Activated CD8-positive, alpha-beta T cell treated with anti-CD3 and anti-CD28 coated beads for 36 hours (primary cell): ENCODE measurements around the gene PPIG. TPM values are rescaled to one million over a fixed set of nuclear protein-coding genes. Genes with fewer than 3 reads are reported as not detected.
A peak's percentile ranks its signal among the peaks of the same experiment; 100 is the strongest.

Experiments
- ATAC-seq: fragments of 200-7000 bp; cut with Tn5 transposase; one replicate; pipeline ENCODE4 v1.10.0; 2021; ENCODE audit warnings: mild to moderate bottlenecking, moderate library complexity
- CTCF ChIA-PET: fragments of 350-600 bp; sonication (Branson Sonifier 250); formaldehyde crosslinking; loops from one replicate; lab custom pipeline; 2021; ENCODE audit warnings: antibody characterized with exemption; lab: Charles Lee
- POLR2A ChIA-PET: fragments of 350-600 bp; sonication (Branson Sonifier 250); formaldehyde crosslinking; loops from one replicate; lab custom pipeline; 2021; ENCODE audit warnings: antibody characterized with exemption; lab: Charles Lee
- DNase-seq: peaks from one replicate; pipeline ENCODE4 v3.0.0-alpha.2; 2020
- H3K27ac Mint-ChIP-seq: one replicate; pipeline ENCODE4 v1.8.0; 2021; ENCODE audit warnings: mild to moderate bottlenecking, mixed read lengths
- H3K27me3 Mint-ChIP-seq: one replicate; pipeline ENCODE4 v1.8.0; 2021; ENCODE audit warnings: mixed read lengths
- H3K36me3 Mint-ChIP-seq: one replicate; pipeline ENCODE4 v1.8.0; 2021; ENCODE audit warnings: low read depth, mixed read lengths
- H3K4me1 Mint-ChIP-seq: one replicate; pipeline ENCODE4 v1.8.0; 2021; ENCODE audit warnings: low read depth, mixed read lengths
- H3K4me3 Mint-ChIP-seq: one replicate; pipeline ENCODE4 v1.8.0; 2021; ENCODE audit warnings: mild to moderate bottlenecking, moderate library complexity, mixed read lengths
- H3K9me3 Mint-ChIP-seq: one replicate; pipeline ENCODE4 v1.8.0; 2021; ENCODE audit warnings: mixed read lengths
- intact Hi-C: fragments of 100-400 bp; cut with micrococcal nuclease; formaldehyde crosslinking; loops from one replicate; pipeline ENCODE4 v1.10.0; 2022
- total RNA-seq, 2 experiments: library from RNA; stranded (reverse); gene quantifications; one replicate each; pipeline ENCODE4 v1.2.3, GENCODE V29; 2021
- TF ChIP-seq, protein P1 (sequence below): fragments of 200-600 bp; IDR thresholded peaks from one replicate; pipeline ENCODE4 v1.8.0; 2022; ENCODE audit warnings: antibody characterized with exemption, mild to moderate bottlenecking

Gene PPIG
- total RNA-seq, 2 experiments from 2014 or later, result 54.9 to 62.0 TPM

DNA sequence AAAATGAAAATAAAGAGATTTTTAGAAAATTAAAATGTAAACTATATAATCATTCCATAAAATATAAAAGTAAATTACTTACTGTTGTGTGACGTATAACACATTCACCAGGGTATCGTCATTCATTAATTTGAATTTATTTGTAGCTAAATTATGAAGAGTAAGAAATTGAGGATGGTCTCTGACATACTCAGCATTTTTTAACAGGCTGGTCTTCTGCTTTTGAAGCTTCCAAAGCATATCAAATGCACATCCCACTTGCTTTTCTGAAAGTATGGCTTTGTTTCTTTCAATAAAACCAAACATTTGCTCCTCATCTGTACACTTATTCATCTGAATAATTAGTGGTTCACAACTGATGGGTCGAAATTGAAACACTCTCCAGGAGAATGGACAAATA is 12.6 kb upstream of the PPIG start:
- no peak overlapping the region for H3K4me3 Mint-ChIP-seq

DNA sequence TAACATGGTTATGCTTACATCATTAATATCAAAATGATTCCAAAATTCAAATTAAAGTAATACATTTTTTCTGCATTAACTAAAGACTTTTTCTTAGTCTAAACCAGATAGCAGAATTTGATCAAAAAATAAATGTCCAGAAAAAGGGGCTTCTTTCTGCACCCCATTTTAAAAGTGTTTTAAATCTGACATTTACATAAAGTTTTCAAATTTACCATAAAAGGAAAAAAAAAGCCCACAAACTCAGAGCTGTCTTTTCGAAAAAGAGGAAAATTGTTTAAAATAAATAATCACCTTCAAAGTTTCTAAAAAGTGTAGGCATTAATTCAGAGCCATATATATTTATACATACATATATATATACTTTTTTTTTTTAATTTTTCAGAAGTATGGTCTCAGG is 12.0 kb upstream of the PPIG start:
- H3K9me3 Mint-ChIP-seq, result no peaks in the 10 kb centered on the region
- CTCF ChIA-PET, result interaction anchor here (2.0 kb wide), 1 partner anchor 10 kb away, joined by 5 read pairs; no protein-coding TSS in a partner anchor
- POLR2A ChIA-PET, result interaction anchor here (0.7 to 1.8 kb wide), 4 partner anchors 9 to 208 kb away, joined by 3 to 5 read pairs (median 4); no protein-coding TSS in a partner anchor
- DNase-seq (no peak), ATAC-seq (no peak)
- H3K4me3 Mint-ChIP-seq, result no peak overlapping the region
- intact Hi-C loops, result no loop called here
- TF ChIP-seq, protein P1, sequence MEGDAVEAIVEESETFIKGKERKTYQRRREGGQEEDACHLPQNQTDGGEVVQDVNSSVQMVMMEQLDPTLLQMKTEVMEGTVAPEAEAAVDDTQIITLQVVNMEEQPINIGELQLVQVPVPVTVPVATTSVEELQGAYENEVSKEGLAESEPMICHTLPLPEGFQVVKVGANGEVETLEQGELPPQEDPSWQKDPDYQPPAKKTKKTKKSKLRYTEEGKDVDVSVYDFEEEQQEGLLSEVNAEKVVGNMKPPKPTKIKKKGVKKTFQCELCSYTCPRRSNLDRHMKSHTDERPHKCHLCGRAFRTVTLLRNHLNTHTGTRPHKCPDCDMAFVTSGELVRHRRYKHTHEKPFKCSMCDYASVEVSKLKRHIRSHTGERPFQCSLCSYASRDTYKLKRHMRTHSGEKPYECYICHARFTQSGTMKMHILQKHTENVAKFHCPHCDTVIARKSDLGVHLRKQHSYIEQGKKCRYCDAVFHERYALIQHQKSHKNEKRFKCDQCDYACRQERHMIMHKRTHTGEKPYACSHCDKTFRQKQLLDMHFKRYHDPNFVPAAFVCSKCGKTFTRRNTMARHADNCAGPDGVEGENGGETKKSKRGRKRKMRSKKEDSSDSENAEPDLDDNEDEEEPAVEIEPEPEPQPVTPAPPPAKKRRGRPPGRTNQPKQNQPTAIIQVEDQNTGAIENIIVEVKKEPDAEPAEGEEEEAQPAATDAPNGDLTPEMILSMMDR, result no peak
- H3K27me3 Mint-ChIP-seq, result no peaks in the 10 kb centered on the region
- no peak overlapping the region for H3K27ac Mint-ChIP-seq
- H3K36me3 Mint-ChIP-seq, result peaks cover 11% of the 10 kb centered on the region
- peaks cover 24% of the 10 kb centered on the region for H3K4me1 Mint-ChIP-seq

More for the DNA sequence above, 12.6 kb upstream of the PPIG start:
- Mint-ChIP-seq H3K4me1 (peaks cover 25% of the 10 kb centered on the region), H3K36me3 (peaks cover 11% of the 10 kb centered on the region), H3K27me3 (no peaks in the 10 kb centered on the region), H3K27ac (no peak overlapping the region), H3K9me3 (no peaks in the 10 kb centered on the region)
- DNase-seq, result no peak
- ChIA-PET POLR2A (interaction anchor here (1.2 to 1.8 kb wide), 3 partner anchors 9 to 21 kb away, joined by 4 to 5 read pairs (median 4); no protein-coding TSS in a partner anchor), CTCF (interaction anchor here (2.0 kb wide), 1 partner anchor 9 kb away, joined by 5 read pairs; no protein-coding TSS in a partner anchor)
- TF ChIP-seq, protein P1, result no peak
- intact Hi-C loops, result no loop called here
- ATAC-seq, result no peak

DNA sequence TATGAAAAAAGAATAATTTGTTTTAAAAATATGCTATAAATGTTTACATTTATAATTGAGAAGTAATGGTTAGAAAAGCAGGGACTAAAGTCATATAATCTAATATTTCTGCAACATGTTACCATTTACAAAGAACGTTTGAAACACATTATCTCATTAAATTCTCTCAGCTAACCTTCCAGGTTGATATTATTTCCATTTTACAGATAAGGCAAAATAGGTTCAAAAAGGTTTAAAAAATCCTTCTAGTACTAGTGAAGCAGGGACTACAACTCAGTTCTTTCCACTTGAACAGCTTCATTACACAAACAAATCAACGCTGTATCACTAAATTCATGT is 11.4 kb upstream of the PPIG start:
- ChIA-PET CTCF (interaction anchor here (1.1 to 2.0 kb wide), 2 partner anchors 10 to 252 kb away, joined by 3 to 5 read pairs; partner anchors contain the start of gene METTL5), POLR2A (interaction anchor here (1.1 to 2.0 kb wide), 5 partner anchors 10 to 254 kb away, joined by 3 to 19 read pairs (median 4); partner anchors contain the start of genes PPIG and UBR3)
- H3K9me3 Mint-ChIP-seq, result no peaks in the 10 kb centered on the region
- intact Hi-C loops, result no loop called here
- peaks cover 24% of the 10 kb centered on the region for H3K4me1 Mint-ChIP-seq
- H3K36me3 Mint-ChIP-seq, result peaks cover 11% of the 10 kb centered on the region
- H3K27me3 Mint-ChIP-seq, result no peaks in the 10 kb centered on the region
- ATAC-seq (no peak), DNase-seq (no peak)
- H3K4me3 Mint-ChIP-seq, result peak overlapping the region; percentile 98
- peak overlapping the region; percentile 95 for H3K27ac Mint-ChIP-seq
- TF ChIP-seq, protein P1, result no peak

- DNase-seq (peak; percentile 94), ATAC-seq (peak; percentile 98)
- ChIA-PET CTCF (interaction anchor here (1.1 to 2.0 kb wide), 3 partner anchors 11 to 251 kb away, joined by 3 to 5 read pairs (median 3); partner anchors contain the start of gene METTL5), POLR2A (interaction anchor here (0.7 to 2.0 kb wide), 6 partner anchors 11 to 254 kb away, joined by 3 to 19 read pairs (median 4); partner anchors contain the start of genes PPIG and UBR3)
- TF ChIP-seq, protein P1, result no peak
- H3K4me1 Mint-ChIP-seq, result peaks cover 24% of the 10 kb centered on the region
- H3K27ac Mint-ChIP-seq, result peak within 1 kb of the TSS; percentile 95
- peak within 1 kb of the TSS; percentile 98 for H3K4me3 Mint-ChIP-seq
- H3K9me3 Mint-ChIP-seq, result no peaks in the 10 kb centered on the region
- peaks cover 9% of the 10 kb centered on the region for H3K36me3 Mint-ChIP-seq
- intact Hi-C loops, result no loop called here
- no peaks in the 10 kb centered on the region for H3K27me3 Mint-ChIP-seq
These were observed 10.8 kb upstream of the PPIG start, which contains the start of gene FASTKD1 for GRCh38 chr2:169573160-169573973. Gene FASTKD1 (minus strand): TSS chr2:169573865. CDS start chr2:169572029, 1,836 bp downstream.
